K562 (cell line): ENCODE results near the gene TMTC2.

ENCODE experiments used
- CEBPB ChIP-seq: fragments of 450-650 bp; IDR thresholded peaks from 2 replicates; pipeline ENCODE4 v1.6.1; 2016; ENCODE audit warnings: missing genetic modification characterization, missing compliant biosample characterization
- CHD4 ChIP-seq: fragments of 200-600 bp; sonication (generic); IDR thresholded peaks from 3 replicates; pipeline ENCODE4 v1.6.1; 2012; ENCODE audit warnings: low read depth, mild to moderate bottlenecking, mixed read lengths, low read length, inconsistent platforms; ENCODE audit not compliant: insufficient read depth, insufficient replicate concordance, poor library complexity, severe bottlenecking
- PREB ChIP-seq: sonication (generic); formaldehyde crosslinking; IDR thresholded peaks from 2 replicates; pipeline ENCODE4 v1.8.1; 2023; ENCODE audit warnings: mild to moderate bottlenecking, missing genetic modification reagents
- SIN3A ChIP-seq, 2 experiments: fragments of 150-350 bp in 1 of 2; IDR thresholded peaks; 2 replicates each; pipeline ENCODE4 v1.6.1; 2011 to 2016; ENCODE audit warnings: borderline replicate concordance in 2 of 2, low read depth in 2 of 2, low read length in 2 of 2, mild to moderate bottlenecking in 2 of 2, moderate library complexity in 2 of 2; ENCODE audit not compliant: control insufficient read depth in 1 of 2
- SMAD1 ChIP-seq: fragments of 150-350 bp; IDR thresholded peaks from 2 replicates; pipeline ENCODE4 v1.6.1; 2014; ENCODE audit warnings: low read length, low read depth; ENCODE audit not compliant: partially characterized antibody
- ZNF232 ChIP-seq: sonication (generic); formaldehyde crosslinking; IDR thresholded peaks from 2 replicates; pipeline ENCODE4 v1.8.0; 2022; ENCODE audit warnings: mild to moderate bottlenecking, missing genetic modification reagents

- TF ChIP-seq SMAD1: no peak
- TF ChIP-seq CEBPB (tag): no peak
- no peak for TF ChIP-seq CHD4
- TF ChIP-seq SIN3A (IDR thresholded peaks at IDR 0.05; ENCODE audit: borderline replicate concordance in 2 of 2, control insufficient read depth in 1 of 2, low read depth in 2 of 2, low read length in 2 of 2): no peak
- TF ChIP-seq PREB (CRISPR knock-in tag): no peak
- TF ChIP-seq ZNF232 (CRISPR knock-in tag): no peak
Measured at GRCh38 chr12:83065562-83065961, 378.9 kb downstream of the TMTC2 start.
